ENCODE results near the gene ME2. TPM values are rescaled to one million over a fixed set of nuclear protein-coding genes. Genes with fewer than 3 reads are reported as not detected.

ME2 gene
- total and polyA plus RNA-seq, 2 of the 8 experiments (the other 6 are each of a cell fraction or from before 2014, with no cell fraction given): 54.7 to 66.9 TPM

GRCh38 chr18:50967714-50968661 lies 89.1 kb downstream of the ME2 start, which contains the start of gene ELAC1 (continued):
- TF ChIP-seq HDAC2 (IDR thresholded peaks at IDR 0.05; ENCODE audit: borderline replicate concordance in 1 of 2, low read depth in 2 of 2, low read length in 2 of 2) (no peak), CREB1 (IDR thresholded peaks at IDR 0.05) (peak; percentile 41; the same call in 1 of the 2 replicates), EP300 (IDR thresholded peaks at IDR 0.05; ENCODE audit: borderline replicate concordance in 1 of 2, low read depth in 2 of 2, low read length in 2 of 2) (peak in 1 of 2 experiments; percentile 35; a peak in 1 of 3 replicates), CHD7 (IDR thresholded peaks at IDR 0.05; ENCODE audit: insufficient replicate concordance, low read length) (no peak), ZNF274 (IDR thresholded peaks at IDR 0.05; ENCODE audit: borderline replicate concordance, extremely low read depth, low read length) (no peak), TBP (IDR thresholded peaks at IDR 0.05; ENCODE audit: low read depth, low read length) (peak; percentile 88), SUZ12 (IDR thresholded peaks at IDR 0.05; ENCODE audit: low read length) (no peak), KDM1A (IDR thresholded peaks at IDR 0.05; ENCODE audit: borderline replicate concordance, low read length) (no peak)

Measured in H1 (cell line).